H1 (cell line): Measurements from ENCODE around the gene CXXC5. TPM values are rescaled to one million over a fixed set of nuclear protein-coding genes. Genes with fewer than 3 reads are reported as not detected.

ENCODE experiments used
- CTCF ChIA-PET: fragments of 300-600 bp; sonication (Branson Sonifier 250); formaldehyde crosslinking; loops from one replicate; lab custom pipeline; 2021; ENCODE audit not compliant: partially characterized antibody; lab: Charles Lee
- POLR2A ChIA-PET: fragments of 300-600 bp; sonication (Branson Sonifier 250); formaldehyde crosslinking; loops from one replicate; lab custom pipeline; 2021; ENCODE audit warnings: inconsistent platforms; ENCODE audit not compliant: partially characterized antibody; lab: Charles Lee
- DNase-seq, 2 experiments: peaks; one replicate each; pipeline versions ENCODE4 v3.0.0 to v3.0.0-alpha.2; 2010 to 2022; ENCODE audit warnings: low spot score in 2 of 2, low read depth in 1 of 2, mixed read lengths in 1 of 2
- FAIRE-seq: peaks from 2 replicates; lab custom pipeline; 2011; peaks lifted over from hg19 to GRCh38; lab: Jason Lieb, UNC
- H2AFZ ChIP-seq: 2 replicates; pipeline ENCODE4 v1.8.1; 2012; ENCODE audit warnings: low read length, inconsistent platforms
- H2AK5ac ChIP-seq: 2 replicates; pipeline ENCODE4 v1.6.1; 2013; ENCODE audit warnings: low read depth, low read length
- H2BK120ac ChIP-seq: replicated peaks from 2 replicates; pipeline ENCODE3; 2013; ENCODE audit warnings: low read depth, low read length, inconsistent platforms
- H2BK12ac ChIP-seq: 2 replicates; pipeline ENCODE4 v1.6.1; 2013; ENCODE audit warnings: low read depth, low read length
- H2BK15ac ChIP-seq: 2 replicates; pipeline ENCODE4 v1.6.1; 2013; ENCODE audit warnings: low read length
- H2BK20ac ChIP-seq: 2 replicates; pipeline ENCODE4 v1.6.1; 2013; ENCODE audit warnings: low read length
- H2BK5ac ChIP-seq: 2 replicates; pipeline ENCODE4 v1.6.1; 2013; ENCODE audit warnings: low read depth, low read length
- H3K14ac ChIP-seq: 2 replicates; pipeline ENCODE4 v1.6.1; 2013; ENCODE audit warnings: inconsistent platforms; ENCODE audit not compliant: insufficient read length
- H3K18ac ChIP-seq: 2 replicates; pipeline ENCODE4 v1.6.1; 2013; ENCODE audit warnings: low read length; ENCODE audit errors: extremely low read depth
- H3K23ac ChIP-seq: 2 replicates; pipeline ENCODE4 v1.6.1; 2013; ENCODE audit warnings: inconsistent platforms; ENCODE audit not compliant: insufficient read length
- H3K23me2 ChIP-seq: 2 replicates; pipeline ENCODE4 v1.6.1; 2013; ENCODE audit warnings: low read depth, low read length
- H3K27ac ChIP-seq: 2 replicates; pipeline ENCODE4 v1.6.1; 2011; ENCODE audit warnings: low read depth, low read length, inconsistent platforms
- H3K27me3 ChIP-seq, 4 experiments: replicated peaks in 1 of 4; 1 replicate in 1 of 4; 2 replicates in 3 of 4; pipeline versions ENCODE4 v1.6.1 to v1.8.1; 2011 to 2013; ENCODE audit warnings: low read length in 3 of 4, mild to moderate bottlenecking in 3 of 4, inconsistent platforms in 2 of 4, mixed read lengths in 2 of 4, moderate library complexity in 1 of 4; ENCODE audit not compliant: control insufficient read depth in 3 of 4, insufficient read depth in 3 of 4; ENCODE audit errors: extremely low read depth in 1 of 4
- H3K36me3 ChIP-seq, 4 experiments: 2 replicates each; pipeline versions ENCODE4 v1.6.1 to v1.8.1; 2011 to 2013; ENCODE audit warnings: mild to moderate bottlenecking in 4 of 4, low read length in 3 of 4, moderate library complexity in 2 of 4, control low read depth in 1 of 4, inconsistent platforms in 1 of 4; ENCODE audit not compliant: insufficient read depth in 4 of 4, control insufficient read depth in 2 of 4
- H3K4ac ChIP-seq: replicated peaks from 2 replicates; pipeline ENCODE3; 2013; ENCODE audit warnings: low read length, low read depth, mixed read lengths, inconsistent platforms; ENCODE audit not compliant: insufficient read length
- H3K4me1 ChIP-seq, 4 experiments: replicated peaks in 1 of 4; 1 replicate in 1 of 4; 2 replicates in 3 of 4; pipeline versions ENCODE4 v1.6.1 to v1.8.1; 2011 to 2013; ENCODE audit warnings: low read length in 3 of 4, inconsistent platforms in 2 of 4, mixed read lengths in 1 of 4; ENCODE audit not compliant: insufficient read depth in 4 of 4, control insufficient read depth in 3 of 4
- H3K4me2 ChIP-seq, 2 experiments: 2 replicates each; pipeline versions ENCODE4 v1.6.1 to v1.8.1; 2011 to 2013; ENCODE audit warnings: low read depth in 2 of 2, low read length in 2 of 2, control low read depth in 1 of 2, inconsistent platforms in 1 of 2, mild to moderate bottlenecking in 1 of 2; ENCODE audit not compliant: insufficient read depth in 1 of 2
- H3K4me3 ChIP-seq, 4 experiments: fragments of 200-600, 300-600 bp in 1 of 4; sonication (generic), shearing (Covaris generic), sonication (Bioruptor Twin) in 1 of 4; 2 replicates each; pipeline versions ENCODE4 v1.5.1 to v1.8.1; 2011 to 2016; ENCODE audit warnings: low read length in 4 of 4, low read depth in 3 of 4, control low read depth in 2 of 4, inconsistent platforms in 2 of 4, mild to moderate bottlenecking in 2 of 4, mixed read lengths in 1 of 4, moderate library complexity in 1 of 4; ENCODE audit not compliant: insufficient read depth in 2 of 4; ENCODE audit errors: extremely low read depth in 1 of 4
- H3K56ac ChIP-seq: replicated peaks from 2 replicates; pipeline ENCODE3; 2013; ENCODE audit warnings: low read depth, mild to moderate bottlenecking, mixed read lengths, low read length, inconsistent platforms; ENCODE audit not compliant: insufficient read length
- H3K79me1 ChIP-seq: 2 replicates; pipeline ENCODE4 v1.6.1; 2013; ENCODE audit warnings: low read depth, low read length, control low read depth
- H3K79me2 ChIP-seq, 2 experiments: 2 replicates each; pipeline versions ENCODE4 v1.6.1 to v1.8.1; 2012 to 2013; ENCODE audit warnings: low read length in 2 of 2, mild to moderate bottlenecking in 2 of 2, inconsistent platforms in 1 of 2; ENCODE audit not compliant: insufficient read depth in 2 of 2, control insufficient read depth in 1 of 2
- H3K9ac ChIP-seq, 4 experiments: replicated peaks in 1 of 4; 1 replicate in 1 of 4; 2 replicates in 3 of 4; pipeline versions ENCODE4 v1.6.1 to v1.8.1; 2011 to 2013; ENCODE audit warnings: low read depth in 3 of 4, low read length in 3 of 4, control low read depth in 2 of 4, mild to moderate bottlenecking in 2 of 4, moderate library complexity in 2 of 4, inconsistent platforms in 1 of 4; ENCODE audit errors: extremely low read depth in 1 of 4
- H3K9me3 ChIP-seq, 2 experiments: 2 replicates each; pipeline versions ENCODE4 v1.6.1 to v1.8.1; 2012 to 2013; ENCODE audit warnings: mild to moderate bottlenecking in 2 of 2, moderate library complexity in 2 of 2, control low read depth in 1 of 2, inconsistent platforms in 1 of 2, low read depth in 1 of 2, low read length in 1 of 2, mixed read lengths in 1 of 2; ENCODE audit not compliant: insufficient read depth in 2 of 2
- H4K20me1 ChIP-seq, 2 experiments: replicated peaks in 1 of 2; 2 replicates each; pipeline versions ENCODE3 to v1.8.1; 2011 to 2013; ENCODE audit warnings: inconsistent platforms in 2 of 2, low read length in 2 of 2, mild to moderate bottlenecking in 1 of 2; ENCODE audit not compliant: insufficient read depth in 2 of 2, control insufficient read depth in 1 of 2
- H4K5ac ChIP-seq: 2 replicates; pipeline ENCODE4 v1.6.1; 2013; ENCODE audit warnings: low read length, low read depth, mixed read lengths, inconsistent platforms; ENCODE audit not compliant: insufficient read length
- H4K8ac ChIP-seq: 2 replicates; pipeline ENCODE4 v1.8.0; 2013; ENCODE audit warnings: mild to moderate bottlenecking, moderate library complexity, low read length, inconsistent platforms; ENCODE audit not compliant: insufficient read depth; ENCODE audit errors: extremely low read depth
- H4K91ac ChIP-seq: replicated peaks from 2 replicates; pipeline ENCODE3; 2013; ENCODE audit warnings: low read length, mixed read lengths, inconsistent platforms; ENCODE audit not compliant: insufficient read length
- ASH2L ChIP-seq: fragments of 200-600, 300-600 bp; sonication (generic); IDR thresholded peaks from one replicate; pipeline ENCODE4 v1.7.1; 2017; ENCODE audit warnings: low read length
- ATF2 ChIP-seq: IDR thresholded peaks from 2 replicates; pipeline ENCODE4 v1.6.1; 2012; ENCODE audit warnings: low read length, inconsistent platforms
- BRCA1 ChIP-seq: IDR thresholded peaks from 2 replicates; pipeline ENCODE4 v1.6.1; 2012; ENCODE audit warnings: low read depth, low read length, improper control_type of control experiment
- CEBPB ChIP-seq: IDR thresholded peaks from 2 replicates; pipeline ENCODE4 v1.6.1; 2012; ENCODE audit warnings: low read depth, low read length
- CHD1 ChIP-seq: IDR thresholded peaks from 2 replicates; pipeline ENCODE4 v1.6.1; 2012; ENCODE audit warnings: low read depth, low read length, improper control_type of control experiment
- NRF1 ChIP-seq: IDR thresholded peaks from 2 replicates; pipeline ENCODE4 v1.6.1; 2011; ENCODE audit warnings: mild to moderate bottlenecking, low read depth, low read length, improper control_type of control experiment
- RNF2 ChIP-seq: fragments of 200-900, 300-1000 bp; sonication (generic); IDR thresholded peaks from 2 replicates; pipeline ENCODE4 v1.7.1; 2016; ENCODE audit warnings: borderline replicate concordance, low read depth, mild to moderate bottlenecking, antibody characterized with exemption, low read length; ENCODE audit not compliant: poor library complexity, severe bottlenecking; ENCODE audit errors: missing control alignments
- RXRA ChIP-seq: IDR thresholded peaks from 2 replicates; pipeline ENCODE4 v1.6.1; 2011; ENCODE audit warnings: low read depth, mild to moderate bottlenecking, low read length, moderate library complexity; ENCODE audit not compliant: insufficient read depth
- SIN3A ChIP-seq, 2 experiments: IDR thresholded peaks in 1 of 2; conservative IDR thresholded peaks in 1 of 2; 2 replicates each; pipeline ENCODE4 v1.6.1; 2011 to 2012; ENCODE audit warnings: low read length in 2 of 2, improper control_type of control experiment in 1 of 2, low read depth in 1 of 2, mild to moderate bottlenecking in 1 of 2
- SIX5 ChIP-seq: IDR thresholded peaks from 2 replicates; pipeline ENCODE4 v1.6.1; 2011; ENCODE audit warnings: mild to moderate bottlenecking, low read depth, low read length
- TEAD4 ChIP-seq: IDR thresholded peaks from 2 replicates; pipeline ENCODE4 v1.6.1; 2012; ENCODE audit warnings: low read depth, low read length, inconsistent platforms, mixed read lengths
- WGBS, 2 experiments: shearing (Covaris generic) in 1 of 2; methylation state at CpG; one replicate each; pipeline versions ENCODE4 v1.1.6 to v1.1.7; 2013 to 2015; ENCODE audit warnings: low lambda C conversion rate in 2 of 2, mixed read lengths in 2 of 2, inconsistent platforms in 1 of 2, low coverage in 1 of 2, missing lambda C conversion rate in 1 of 2; ENCODE audit not compliant: insufficient replicate concordance in 2 of 2, insufficient coverage in 1 of 2, insufficient read length in 1 of 2; ENCODE audit errors: extremely low coverage in 1 of 2, missing lambda C conversion rate in 1 of 2; 5-methylcytosine and 5-hydroxymethylcytosine counted together
- polyA plus RNA-seq, 7 experiments: library from polyadenylated mRNA; depleted of rRNA in 3 of 7; stranded (reverse) in 5 of 7; unstranded in 2 of 7; fragments of >200 nt in 5 of 7; fragments of 200-250 nt in 2 of 7; gene quantifications; 1 replicate in 5 of 7; 2 replicates in 1 of 7; 4 replicates in 1 of 7; pipeline versions ENCODE4 v1.2.1 to v1.2.3, GENCODE V29; 2011 to 2013; ENCODE audit warnings: missing spikeins in 2 of 7, mixed read lengths in 2 of 7
- total RNA-seq: library from RNA; stranded (reverse); fragmentation: NEBNext Ultra II Directional; extraction: Animal tissue kit (Norgen Biotek cat#: 25700); gene quantifications from 2 replicates; pipeline ENCODE4 v1.2.1, GENCODE V29; 2021

The CXXC5 gene
- total and polyA plus RNA-seq, 2 of the 8 experiments (the other 6 are each of a cell fraction or from before 2014, with no cell fraction given), result 61.4 to 74.0 TPM

- ChIA-PET POLR2A (interaction anchor here (1.2 to 2.0 kb wide), 4 partner anchors 18 to 54 kb away, joined by 3 to 8 read pairs (median 6); no protein-coding TSS in a partner anchor), CTCF (interaction anchor here (0.7 to 20.3 kb wide), 6 partner anchors 6 to 145 kb away, joined by 3 to 385 read pairs (median 88); no protein-coding TSS in a partner anchor)
- TF ChIP-seq CEBPB (no peak), NRF1 (no peak), SIX5 (no peak), RNF2 (no peak), TEAD4 (no peak), RXRA (no peak), ATF2 (no peak), ASH2L (no peak), CHD1 (no peak), BRCA1 (no peak), SIN3A (conservative IDR thresholded peaks at IDR 0.05 in 1 of 2, IDR thresholded peaks at IDR 0.05 in 1 of 2; ENCODE audit: low read depth in 1 of 2, low read length in 2 of 2) (no peak)
- H3K9me3 ChIP-seq, result no peaks in the 10 kb centered on the region
- peaks cover 3 to 26% (median 22%) of the 10 kb centered on the region in 4 experiments for H3K27me3 ChIP-seq
- no peak overlapping the region for H3K23ac ChIP-seq
- H2BK15ac ChIP-seq, result no peak overlapping the region
- peak overlapping the region; percentile 72; the same call in 1 of the 2 replicates for H2AK5ac ChIP-seq
- peaks cover 18 to 61% (median 51%) of the 10 kb centered on the region in 4 experiments for H3K4me1 ChIP-seq
- no peak overlapping the region for H3K18ac ChIP-seq
- H3K56ac ChIP-seq, result no peak overlapping the region
- H2BK20ac ChIP-seq, result peak overlapping the region; percentile 21
- WGBS, 2 experiments, result 70% methylated on average over 4 of the region's 7 CpGs; no CpG with 5 or more reads in 1 of the 2 experiments
- H3K4me2 ChIP-seq, result no peak overlapping the region
- no peak overlapping the region for H3K4ac ChIP-seq
- peaks cover 0 to 3% of the 10 kb centered on the region in 2 experiments for H4K20me1 ChIP-seq
- H4K8ac ChIP-seq, result no peak overlapping the region
- H3K14ac ChIP-seq, result no peak overlapping the region
- H2BK12ac ChIP-seq, result 0 out of 2 replicates have a peak overlapping the region, but pooled peaks have one; percentile 63
- H3K23me2 ChIP-seq, result peaks cover 7% of the 10 kb centered on the region; the same call in 1 of the 2 replicates
- no peaks in the 10 kb centered on the region for H3K79me2 ChIP-seq
- H4K5ac ChIP-seq, result no peak overlapping the region
- no peak overlapping the region for H3K9ac ChIP-seq
- H4K91ac ChIP-seq, result no peak overlapping the region
- no peak overlapping the region for H2BK5ac ChIP-seq
- no peak overlapping the region for H3K4me3 ChIP-seq
- H3K79me1 ChIP-seq, result no peaks in the 10 kb centered on the region; the same call in 1 of the 2 replicates
- FAIRE-seq (no peak), DNase-seq (no peak)
- no peak overlapping the region for H2AFZ ChIP-seq
- H2BK120ac ChIP-seq, result no peak overlapping the region
- no peak overlapping the region for H3K27ac ChIP-seq
- H3K36me3 ChIP-seq, result no peaks in the 10 kb centered on the region
Measured at GRCh38 chr5:139642213-139642612, 5.9 kb upstream of the CXXC5 start.
